Activated CD8-positive, alpha-beta memory T cell treated with anti-CD3 and anti-CD28 coated beads, Interleukin-2, amount 50 U/mL, for 24 hours (primary cell): ENCODE data around the gene FGF23.

Experiments used
- DNase-seq: peaks from one replicate; pipeline ENCODE4 v3.0.0-alpha.2; 2020; ENCODE audit errors: extremely low read depth

The FGF23 gene

DNA sequence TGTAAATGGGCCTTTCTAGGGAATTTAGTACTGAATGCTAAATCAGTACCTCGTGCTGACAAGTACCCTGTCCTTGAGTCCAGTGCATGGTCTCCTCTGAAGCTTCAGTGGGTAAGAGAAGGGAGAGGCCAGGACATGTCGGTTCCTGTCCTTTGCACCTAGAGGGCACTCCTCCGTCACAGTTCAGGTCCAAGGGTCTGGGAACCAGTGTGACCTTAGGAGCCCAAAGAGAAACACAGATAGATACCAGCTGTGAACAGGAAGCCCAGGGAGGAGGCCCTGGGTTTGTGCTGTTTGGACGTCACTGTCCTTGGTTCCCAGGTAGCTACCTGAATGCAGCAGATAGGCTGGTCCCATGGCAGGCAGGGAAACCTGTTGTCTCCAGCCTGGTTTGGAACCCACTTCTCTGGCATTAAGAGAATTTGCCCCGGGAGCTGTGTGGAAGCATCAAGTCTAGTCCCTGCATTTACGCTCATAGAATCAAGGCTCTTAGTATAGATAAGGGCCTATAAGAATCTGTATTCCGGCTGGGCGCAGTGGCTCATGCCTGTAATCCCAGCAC, 3.9 kb upstream of the FGF23 start:
- no peak for DNase-seq

GRCh38 chr12:4380332-4380731, 820 bp upstream of the FGF23 start:
- DNase-seq, result no peak

DNA sequence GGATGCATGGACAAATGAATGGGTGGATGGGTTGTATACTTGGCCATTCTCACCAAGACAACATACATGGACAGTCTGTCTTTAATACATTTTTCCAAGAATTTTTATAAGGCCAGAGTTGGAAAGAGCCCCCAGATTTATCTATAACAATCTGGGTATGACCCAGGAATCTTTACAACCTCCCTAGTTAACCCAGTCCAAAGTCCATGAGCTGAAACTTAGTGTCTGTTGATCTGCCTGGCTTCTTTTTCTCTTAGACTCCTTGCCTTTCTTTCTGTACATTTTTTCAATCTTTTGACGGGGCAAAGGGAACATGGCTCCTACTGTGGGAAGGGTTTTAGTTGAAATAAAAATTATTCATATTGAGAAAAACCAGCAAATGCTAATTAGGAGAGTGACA, 740 bp downstream of the FGF23 start:
- DNase-seq, result no peak

DNA sequence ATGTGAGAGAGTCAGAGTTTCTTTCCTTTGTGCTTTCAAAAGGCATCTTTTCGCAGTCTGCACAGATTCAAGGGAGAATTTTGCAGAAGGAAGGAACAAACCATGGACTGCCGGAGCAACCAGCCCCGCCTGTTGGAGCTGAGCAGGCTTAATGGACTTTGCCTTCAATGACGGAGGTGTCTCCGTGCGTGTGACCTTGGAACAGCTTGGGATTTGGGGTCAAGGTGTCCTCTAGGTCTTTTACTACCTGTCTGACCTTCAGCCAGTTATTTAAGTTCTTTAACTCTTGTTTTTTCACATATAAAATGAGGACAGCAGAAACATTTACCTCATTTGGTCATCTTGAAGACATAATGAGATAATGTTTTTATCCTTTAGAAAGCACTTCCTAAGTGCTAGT, 4.1 kb downstream of the FGF23 start:
- DNase-seq, result no peak

GRCh38 chr12:4372653-4373052, 6.9 kb downstream of the FGF23 start:
- no peak for DNase-seq

DNA sequence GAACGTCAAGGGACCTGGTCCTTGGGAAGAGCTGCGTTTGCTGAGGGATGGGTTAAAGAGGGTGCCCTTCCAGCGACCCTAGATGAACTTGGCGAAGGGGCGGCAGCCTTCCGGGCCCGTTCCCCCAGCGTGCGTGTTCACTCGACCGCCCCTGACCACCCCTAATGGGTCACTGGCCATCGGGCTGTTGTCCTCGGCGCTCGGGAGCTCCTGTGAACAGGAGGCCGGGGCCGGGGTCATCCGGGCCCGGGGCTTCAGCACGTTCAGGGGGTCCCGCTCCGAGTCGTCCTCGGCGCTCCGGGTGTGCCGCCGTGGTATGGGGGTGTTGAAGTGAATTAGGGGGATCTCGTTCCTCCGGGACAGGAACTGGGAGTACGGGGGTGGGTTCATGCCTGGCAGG, 9.2 kb downstream of the FGF23 start:
- no peak for DNase-seq

- DNase-seq, result no peak
These were observed 10.0 kb downstream of the FGF23 start for GRCh38 chr12:4369548-4369947.

- DNase-seq, result no peak
These were observed 13.4 kb downstream of the FGF23 start for GRCh38 chr12:4366090-4366489.

DNA sequence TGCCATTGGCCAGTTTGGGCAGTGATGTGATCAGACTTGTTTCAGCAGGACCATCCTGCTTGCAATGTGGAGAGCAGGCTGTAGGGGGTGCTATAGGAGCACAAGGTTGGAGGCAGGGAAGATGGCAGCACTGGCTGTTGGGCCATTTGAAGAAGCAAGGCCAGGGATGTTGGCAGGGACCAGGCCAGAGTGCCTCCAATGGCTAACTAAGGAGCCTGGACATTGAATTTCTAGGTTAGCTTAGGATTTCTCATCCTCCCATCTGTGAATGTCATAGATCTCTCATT, 23.5 kb downstream of the FGF23 start:
- DNase-seq, result no peak

- DNase-seq, result no peak
These were observed 24.1 kb downstream of the FGF23 start for GRCh38 chr12:4355156-4356040.

DNA sequence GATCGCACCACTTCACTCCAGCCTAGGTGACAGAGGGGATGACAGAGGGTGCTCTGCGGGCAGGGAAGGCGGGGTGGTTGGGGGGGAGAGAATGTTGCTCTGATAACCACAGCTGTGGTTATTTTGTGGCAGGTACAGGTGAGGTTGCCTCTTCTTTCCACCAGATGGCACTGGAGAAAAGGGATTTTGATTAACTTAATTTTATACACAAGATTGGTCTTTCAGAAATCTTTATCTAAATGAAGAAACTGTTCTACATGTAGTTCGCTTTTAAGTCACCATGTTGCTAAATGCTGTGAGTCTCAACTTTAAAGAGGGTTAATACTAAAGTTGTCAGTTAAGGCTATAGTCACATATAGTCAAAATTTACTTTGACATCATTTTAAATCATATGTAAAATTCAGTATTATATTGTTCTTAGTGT, 25.7 kb downstream of the FGF23 start:
- DNase-seq, result peak; percentile 12

DNA sequence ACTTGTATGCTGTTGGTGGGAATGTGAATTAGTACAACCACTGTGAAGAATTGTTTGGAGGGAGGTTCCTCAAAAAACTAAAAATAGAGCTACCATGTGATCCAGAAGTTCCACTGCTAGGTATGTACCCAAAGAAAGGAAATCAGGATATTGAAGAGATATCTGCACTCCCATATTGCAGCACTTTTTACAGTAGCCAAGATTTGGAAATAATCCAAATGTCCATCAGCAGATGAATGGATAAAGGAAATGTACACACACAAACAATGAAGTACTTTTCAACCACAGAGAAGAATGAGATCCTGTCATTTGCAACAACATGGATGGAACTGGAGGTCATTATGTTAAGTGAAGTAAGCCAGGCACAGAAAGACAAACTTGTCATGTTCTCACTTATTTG, 32.6 kb downstream of the FGF23 start:
- DNase-seq, result no peak

DNA sequence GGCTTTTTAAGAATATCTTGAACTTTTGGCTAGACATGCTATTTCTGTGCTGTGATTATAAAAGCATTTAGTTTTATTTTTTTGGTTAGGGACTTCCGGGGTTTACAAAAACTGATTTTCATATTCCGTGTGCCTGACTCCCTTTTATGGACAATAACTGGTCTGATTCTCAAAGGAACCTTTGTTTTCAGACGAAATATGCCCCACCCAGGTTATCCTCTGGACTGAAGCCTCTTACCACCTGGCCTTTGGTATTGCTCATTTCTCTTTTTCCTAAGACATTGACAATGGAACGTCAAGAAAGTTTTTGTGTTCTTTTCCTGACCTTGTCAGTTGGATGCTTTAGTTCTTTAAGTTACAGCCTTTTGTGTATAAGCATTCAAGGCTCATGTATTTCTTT, 47.7 kb downstream of the FGF23 start:
- no peak for DNase-seq

DNA sequence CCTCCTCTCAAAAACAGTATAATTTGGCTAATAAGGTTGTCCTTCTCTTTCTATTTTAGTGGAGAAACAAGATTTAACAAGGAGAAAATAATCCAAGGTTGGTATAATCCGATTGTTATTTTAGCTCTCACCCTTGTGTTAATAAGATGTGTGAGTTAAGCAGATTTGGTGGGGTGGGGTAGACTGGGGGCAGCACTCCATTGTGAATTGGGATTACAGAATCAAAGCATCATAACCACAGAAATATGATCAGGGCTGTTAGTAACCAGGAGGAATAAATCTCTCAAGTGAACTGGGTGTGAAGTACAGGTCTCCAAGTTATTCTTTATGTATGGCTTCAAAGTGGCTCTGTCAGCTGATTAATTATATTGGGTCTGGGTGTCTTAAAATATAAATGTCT, 48.3 kb downstream of the FGF23 start:
- DNase-seq, result no peak

DNA sequence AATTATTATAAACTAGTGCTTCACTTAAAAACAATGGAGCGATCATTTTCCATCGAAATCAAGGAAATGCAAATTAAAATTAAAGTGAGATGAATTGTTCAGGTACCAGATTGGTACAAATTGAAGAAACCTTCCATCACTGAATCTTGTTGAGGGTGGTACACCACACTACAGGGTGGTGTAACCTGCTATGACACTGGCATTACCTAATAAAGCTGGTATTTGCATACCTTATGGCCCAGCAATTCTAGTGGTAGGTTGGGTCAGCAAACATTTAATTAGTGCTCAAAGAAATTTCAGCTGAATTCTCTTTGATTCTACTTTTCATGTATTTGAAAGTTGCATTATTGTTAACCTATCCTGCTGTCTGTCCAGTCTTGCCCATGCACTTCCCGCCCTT, 49.3 kb downstream of the FGF23 start:
- no peak for DNase-seq

- DNase-seq, result no peak
These were observed 52.2 kb downstream of the FGF23 start for GRCh38 chr12:4327293-4327692.

- no peak for DNase-seq
These were observed 53.5 kb downstream of the FGF23 start for GRCh38 chr12:4325966-4326365.

GRCh38 chr12:4324366-4324765, 55.1 kb downstream of the FGF23 start:
- no peak for DNase-seq

- no peak for DNase-seq
These were observed 56.1 kb downstream of the FGF23 start for GRCh38 chr12:4323396-4323795.

- DNase-seq, result no peak
These were observed 56.8 kb downstream of the FGF23 start for GRCh38 chr12:4322726-4323125.

DNA sequence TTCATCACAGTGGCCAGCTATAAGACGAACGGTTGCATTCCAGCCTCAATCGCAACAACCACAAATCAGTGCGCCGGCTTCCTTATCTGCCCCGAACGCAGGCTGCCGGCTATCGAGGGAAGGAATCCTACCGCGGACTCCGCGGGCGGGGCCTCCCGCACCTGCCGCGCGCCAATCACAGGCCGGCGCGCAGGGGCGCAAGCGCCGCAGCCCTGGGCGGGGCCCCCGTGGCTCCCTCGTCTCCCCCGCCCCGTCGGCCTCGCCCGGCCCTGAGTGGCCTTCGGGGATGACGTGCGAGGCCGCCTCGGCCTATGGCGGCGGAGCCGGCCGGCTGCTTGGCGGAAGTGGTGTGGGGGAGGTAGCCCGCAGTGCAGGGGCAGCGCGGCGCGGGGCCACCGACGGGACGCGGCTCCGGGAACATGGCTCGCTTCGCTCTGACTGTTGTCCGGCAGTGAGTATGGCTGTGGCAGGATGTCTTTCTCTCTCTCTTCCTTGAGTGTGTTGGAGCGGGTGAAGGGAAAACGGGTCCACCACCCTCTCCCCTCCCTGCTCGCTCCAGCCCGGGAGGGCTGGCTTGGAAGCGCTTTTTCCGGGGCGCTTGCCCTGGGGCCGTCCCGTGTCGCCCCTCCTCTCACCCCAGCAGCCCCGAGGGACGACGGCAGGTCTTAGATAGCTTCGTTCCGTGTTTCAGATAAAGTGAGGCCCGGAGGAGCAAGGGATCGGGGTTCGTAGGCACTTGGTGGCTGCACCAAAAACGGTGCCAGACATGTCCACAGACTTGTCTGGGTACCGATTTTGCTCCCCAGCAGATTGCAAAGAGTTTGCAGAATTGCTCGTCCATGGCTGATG, 58.4 kb downstream of the FGF23 start, which contains the start of gene TIGAR:
TIGAR (plus strand) TSS at position 361 of the 849 bp plus-strand sequence; CDS start at position 420, 59 bp downstream.
- peak; percentile 74 for DNase-seq

GRCh38 chr12:4320497-4320852, 59.0 kb downstream of the FGF23 start:
- DNase-seq, result no peak
